ENCODE data around the gene HS2ST1.
A peak's percentile ranks its signal among the peaks of the same experiment; 100 is the strongest.

HS2ST1 gene

GRCh38 chr1:87144316-87144895, 230.0 kb downstream of the HS2ST1 start:
- DNase-seq, result no peak

DNA sequence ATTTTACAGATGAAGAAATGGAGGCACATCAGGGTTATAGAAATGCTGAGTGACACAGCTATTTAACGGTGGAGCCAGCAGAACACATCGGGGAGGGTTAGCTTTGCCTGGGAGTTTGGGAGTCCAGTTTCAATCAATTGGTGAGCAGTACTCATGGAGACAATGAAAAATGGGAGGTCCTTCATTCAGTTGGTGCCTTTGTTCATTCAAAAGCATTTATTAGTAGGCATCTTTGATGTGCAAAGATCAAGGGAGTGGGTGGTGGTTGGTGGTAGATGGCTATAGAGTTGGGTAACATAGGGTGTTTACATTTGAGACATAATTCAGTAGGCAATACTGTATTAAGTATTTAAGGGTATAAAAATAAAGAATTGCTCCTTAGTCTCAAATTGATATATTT, 230.5 kb downstream of the HS2ST1 start:
- DNase-seq, result no peak

DNA sequence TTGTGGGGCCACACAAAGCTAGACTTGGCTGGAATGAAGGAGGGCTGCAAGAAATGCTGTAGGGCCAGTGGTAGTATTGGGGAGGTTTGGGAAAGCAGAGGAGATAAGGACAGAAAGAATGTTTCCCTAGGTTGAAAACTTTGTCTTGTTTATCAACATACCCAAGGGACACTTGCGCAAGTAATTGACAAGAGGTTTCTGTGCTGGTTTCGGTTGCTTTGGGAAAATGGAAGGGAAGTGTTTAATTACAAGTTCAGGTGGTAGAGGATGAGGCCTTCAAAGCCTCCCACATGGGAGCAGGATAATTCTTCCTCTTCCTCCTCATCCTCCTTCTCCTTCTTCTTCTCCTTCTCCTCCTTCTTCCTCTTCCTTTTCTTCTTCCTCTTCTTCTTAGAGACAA, 232.1 kb downstream of the HS2ST1 start:
- DNase-seq, result no peak

DNA sequence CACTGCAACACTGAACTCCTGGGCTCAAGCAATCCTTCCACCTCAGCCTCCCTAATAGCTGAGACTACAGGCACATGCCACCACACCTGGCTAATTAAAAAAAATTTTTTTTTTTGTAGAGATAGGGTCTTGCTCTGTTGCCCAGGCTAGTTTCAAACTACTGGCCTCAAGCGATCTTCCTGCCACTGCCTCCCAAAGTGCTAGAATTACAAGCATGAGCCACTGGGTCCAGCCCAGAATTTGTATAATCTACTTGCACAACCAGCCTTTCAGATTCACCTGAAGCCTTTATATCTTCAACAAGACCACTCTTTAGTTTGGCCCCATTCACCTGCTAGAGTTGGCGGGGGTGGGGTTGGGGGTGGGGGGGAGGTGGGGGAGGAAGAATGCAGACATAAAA, 232.6 kb downstream of the HS2ST1 start:
- no peak for DNase-seq

- no peak for DNase-seq
These were observed 233.4 kb downstream of the HS2ST1 start for GRCh38 chr1:87147851-87148250.

DNA sequence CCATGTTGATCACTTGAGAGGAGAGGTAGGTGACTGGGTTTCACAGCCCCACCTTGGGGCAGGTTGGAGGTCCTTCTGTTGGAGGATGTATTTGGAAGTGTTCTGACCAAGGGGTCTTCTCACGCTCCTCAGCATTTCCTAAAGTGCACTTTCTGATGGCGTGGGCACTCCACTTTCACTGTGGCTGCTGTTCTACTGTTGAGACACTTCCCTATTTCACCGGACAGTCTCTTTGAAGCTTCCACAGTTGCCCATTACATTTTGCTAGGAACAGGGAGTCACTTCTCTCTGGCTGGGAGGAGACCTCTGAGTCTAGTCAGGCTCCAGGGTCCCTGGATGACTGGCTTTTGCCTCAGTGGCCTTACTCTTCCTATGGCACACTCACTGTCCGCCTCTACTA, 234.2 kb downstream of the HS2ST1 start:
- no peak for DNase-seq

DNA sequence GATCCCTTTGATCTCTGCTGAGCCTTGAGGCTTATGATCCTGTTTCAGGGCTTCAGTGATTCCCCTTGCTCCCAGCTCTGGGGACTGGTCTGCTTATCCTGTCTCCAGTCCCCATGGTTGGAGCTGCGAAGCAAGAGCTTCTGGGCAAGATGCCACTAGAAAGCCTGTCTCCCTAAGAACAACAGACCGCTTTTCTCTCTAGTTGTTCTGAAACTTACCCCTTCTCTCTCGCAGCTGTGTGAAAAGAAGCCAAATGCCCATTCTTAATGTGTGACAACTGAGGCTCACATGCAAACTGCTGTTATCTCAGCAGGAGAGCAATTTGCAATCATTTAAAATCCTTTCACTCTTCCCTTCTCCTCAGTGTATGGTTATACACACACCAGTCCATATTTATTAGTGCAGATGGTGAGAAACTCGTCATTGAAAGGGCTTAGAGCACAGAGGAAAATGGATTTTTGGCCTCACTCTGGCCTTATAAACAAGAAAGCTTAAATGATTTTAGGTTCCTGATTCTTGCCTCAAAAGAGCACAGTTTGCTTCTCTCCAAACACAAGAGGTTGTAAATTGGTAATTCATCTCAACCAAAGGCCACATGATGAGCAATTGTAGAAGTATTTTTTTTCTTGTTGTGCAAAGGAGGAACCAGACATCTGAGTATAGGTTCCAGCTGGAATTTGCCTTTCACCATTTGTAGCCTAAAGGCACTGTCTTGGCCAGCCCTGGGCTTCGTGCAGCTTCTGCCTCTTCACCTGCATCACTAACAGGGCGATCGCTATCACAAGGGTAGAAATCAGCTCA, 235.0 kb downstream of the HS2ST1 start:
- DNase-seq, result peak in 2 of 3 experiments; percentile 53 to 80

DNA sequence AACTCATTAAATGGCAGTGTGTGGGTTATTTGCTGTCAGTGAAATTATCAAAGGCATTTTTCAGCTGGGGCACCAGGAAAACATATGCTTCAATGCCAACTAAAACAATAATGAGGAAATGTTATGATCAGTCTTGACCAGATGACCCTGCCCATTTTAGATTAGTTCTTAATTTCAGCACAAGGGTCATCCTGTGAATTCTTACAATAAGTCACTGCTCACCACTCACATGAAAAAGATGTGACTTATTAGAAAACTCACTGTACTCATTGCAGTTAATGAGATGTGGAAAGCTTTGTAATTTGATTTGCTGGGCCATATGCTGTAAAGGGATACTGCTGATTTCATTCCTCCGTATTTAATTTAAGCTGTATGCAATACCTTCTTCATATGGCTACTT, 235.7 kb downstream of the HS2ST1 start:
- DNase-seq, result no peak

- no peak for DNase-seq
These were observed 237.3 kb downstream of the HS2ST1 start for GRCh38 chr1:87151500-87152421.

GRCh38 chr1:87154384-87154783, 239.9 kb downstream of the HS2ST1 start:
- peak in 2 of 3 experiments; percentile 21 to 49 for DNase-seq

- peak in 2 of 3 experiments; percentile 27 to 74 for DNase-seq
These were observed 240.7 kb downstream of the HS2ST1 start for GRCh38 chr1:87155170-87155569.

- no peak for DNase-seq
These were observed 241.2 kb downstream of the HS2ST1 start for GRCh38 chr1:87155648-87156047.

DNA sequence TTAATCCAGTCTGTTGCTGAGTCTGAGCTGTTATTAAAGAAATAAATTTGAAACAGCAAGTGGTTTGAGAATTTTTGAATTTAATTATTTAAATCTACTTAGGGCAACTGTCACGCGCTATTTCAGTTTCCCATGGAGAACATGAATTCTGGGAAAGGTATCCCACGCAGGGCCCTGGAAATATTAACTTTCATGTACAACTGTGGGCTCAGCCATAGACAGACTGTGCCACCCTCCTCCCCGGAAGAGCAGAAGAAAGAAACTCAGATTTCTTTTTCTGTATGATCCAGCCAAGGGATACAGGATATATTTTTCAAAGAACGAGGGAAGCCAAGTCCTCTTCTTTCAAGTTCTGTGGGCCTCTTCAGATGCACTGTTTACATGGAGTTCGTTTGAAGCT, 241.7 kb downstream of the HS2ST1 start:
- DNase-seq, result no peak

DNA sequence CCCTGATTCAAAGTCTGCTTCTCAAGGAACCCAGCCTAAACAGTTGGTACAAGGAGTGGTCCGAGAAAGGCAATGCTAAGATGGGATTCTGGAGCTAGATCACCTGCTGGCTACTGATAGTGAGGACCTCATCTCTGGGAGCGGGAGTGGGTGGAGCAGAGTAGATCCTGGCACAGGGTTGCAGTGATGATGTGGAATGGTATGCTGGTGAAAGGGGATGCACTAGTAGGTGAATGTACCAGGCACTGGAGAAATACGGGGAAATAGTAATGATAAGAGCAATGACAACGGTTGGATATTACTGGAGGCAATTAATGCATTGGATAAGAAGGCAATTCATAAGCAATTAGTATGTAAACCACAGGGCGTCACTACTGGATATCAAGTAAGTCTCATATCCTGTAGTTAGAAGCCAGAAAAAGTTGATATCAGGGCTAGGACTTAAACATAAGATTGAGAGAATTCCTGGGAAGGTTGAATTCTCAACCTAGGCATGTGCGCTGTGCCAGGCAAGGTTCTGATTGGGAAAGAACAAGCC, 245.0 kb downstream of the HS2ST1 start:
- no peak for DNase-seq

Data from NCI-H1417 (cell line).